DND-41 (cell line): Measurements from ENCODE around the gene ABCA8.
"Not testable (repeated sequence)": the region's sequence is repeated elsewhere in the genome, so short reads cannot be mapped to it uniquely, and the experiment has no call there.

Experiments
- ATAC-seq: fragments of 200-7000 bp; cut with Tn5 transposase; 3 replicates; pipeline ENCODE4 v1.9.1; 2021; ENCODE audit warnings: low read depth; ENCODE audit not compliant: insufficient read depth
- DNase-seq: peaks from one replicate; pipeline ENCODE4 v3.0.0-alpha.2; 2020
- H2AFZ ChIP-seq: 2 replicates; pipeline ENCODE4 v1.6.0; 2012; ENCODE audit warnings: low read depth, low read length
- H3K27ac ChIP-seq: 2 replicates; pipeline ENCODE4 v1.5.1; 2012; ENCODE audit warnings: low read length, inconsistent platforms
- H3K27me3 ChIP-seq: fragments of 200-600 bp; sonication (generic); 2 replicates; pipeline ENCODE4 v1.6.0; 2012; ENCODE audit warnings: low read length, mild to moderate bottlenecking, inconsistent platforms; ENCODE audit not compliant: insufficient read depth, poor library complexity
- H3K36me3 ChIP-seq: 2 replicates; pipeline ENCODE4 v1.5.1; 2012; ENCODE audit warnings: low read length, inconsistent platforms; ENCODE audit not compliant: insufficient read depth
- H3K4me1 ChIP-seq: 2 replicates; pipeline ENCODE4 v1.5.1; 2012; ENCODE audit warnings: mild to moderate bottlenecking, low read length; ENCODE audit not compliant: insufficient read depth
- H3K4me2 ChIP-seq: 2 replicates; pipeline ENCODE4 v1.6.0; 2012; ENCODE audit warnings: mild to moderate bottlenecking, moderate library complexity, low read length, inconsistent platforms; ENCODE audit not compliant: insufficient read depth
- H3K4me3 ChIP-seq, 2 experiments: fragments of 200-600 bp in 1 of 2; shearing (Covaris generic) in 1 of 2; 2 replicates each; pipeline ENCODE4 v1.5.1; 2012 to 2016; ENCODE audit warnings: inconsistent platforms in 2 of 2, low read length in 2 of 2, mild to moderate bottlenecking in 2 of 2, low read depth in 1 of 2, moderate library complexity in 1 of 2
- H3K79me2 ChIP-seq: 2 replicates; pipeline ENCODE4 v1.6.0; 2012; ENCODE audit warnings: low read length, inconsistent platforms; ENCODE audit not compliant: insufficient read depth
- H3K9ac ChIP-seq: 2 replicates; pipeline ENCODE4 v1.6.0; 2012; ENCODE audit warnings: low read depth, mild to moderate bottlenecking, inconsistent platforms, low read length, moderate library complexity
- H3K9me3 ChIP-seq: 2 replicates; pipeline ENCODE4 v1.5.1; 2012; ENCODE audit warnings: low read length, moderate library complexity, mild to moderate bottlenecking, inconsistent platforms; ENCODE audit not compliant: insufficient read depth, severe bottlenecking
- H4K20me1 ChIP-seq: 2 replicates; pipeline ENCODE4 v1.6.0; 2012; ENCODE audit warnings: low read length; ENCODE audit not compliant: insufficient read depth
- CTCF ChIP-seq: IDR thresholded peaks from 2 replicates; pipeline ENCODE4 v1.5.1; 2012; ENCODE audit warnings: borderline replicate concordance, low read length, moderate library complexity, mild to moderate bottlenecking; ENCODE audit not compliant: poor library complexity, severe bottlenecking; ENCODE audit errors: extremely low read depth
- EZH2 ChIP-seq: IDR thresholded peaks from 3 replicates; pipeline ENCODE4 v1.6.1; 2012; ENCODE audit warnings: borderline replicate concordance, low read depth, mild to moderate bottlenecking, moderate library complexity, low read length, inconsistent platforms; ENCODE audit not compliant: severe bottlenecking

The ABCA8 gene

GRCh38 chr17:68829211-68829610 is 126.0 kb downstream of the ABCA8 start:
- no peak overlapping the region for H3K27ac ChIP-seq
- H3K4me1 ChIP-seq: no peaks in the 10 kb centered on the region
- no peak overlapping the region for H2AFZ ChIP-seq
- ATAC-seq (no peak), DNase-seq (no peak)
- no peak for TF ChIP-seq EZH2
- TF ChIP-seq CTCF: no peak
- no peak overlapping the region for H3K4me3 ChIP-seq
- H3K9ac ChIP-seq: no peak overlapping the region
- H3K9me3 ChIP-seq: no peaks in the 10 kb centered on the region
- no peak overlapping the region for H3K4me2 ChIP-seq
- no peaks in the 10 kb centered on the region for H4K20me1 ChIP-seq
- no peaks in the 10 kb centered on the region for H3K36me3 ChIP-seq
- H3K79me2 ChIP-seq: no peaks in the 10 kb centered on the region
- H3K27me3 ChIP-seq: no peaks in the 10 kb centered on the region

GRCh38 chr17:68824707-68825106 is 130.5 kb downstream of the ABCA8 start:
- no peaks in the 10 kb centered on the region for H3K4me1 ChIP-seq
- H3K27me3 ChIP-seq: no peaks in the 10 kb centered on the region
- TF ChIP-seq EZH2: no peak
- no peak for TF ChIP-seq CTCF
- no peak overlapping the region for H2AFZ ChIP-seq
- H3K36me3 ChIP-seq: no peaks in the 10 kb centered on the region
- H3K9me3 ChIP-seq: no peaks in the 10 kb centered on the region
- H3K4me3 ChIP-seq: no peak overlapping the region
- no peak overlapping the region for H3K4me2 ChIP-seq
- H3K79me2 ChIP-seq: no peaks in the 10 kb centered on the region
- DNase-seq: no peak
- H4K20me1 ChIP-seq: no peaks in the 10 kb centered on the region
- ATAC-seq: no peak
- no peak overlapping the region for H3K27ac ChIP-seq
- H3K9ac ChIP-seq: no peak overlapping the region

GRCh38 chr17:68824185-68824584 is 131.0 kb downstream of the ABCA8 start:
- not testable (repeated sequence) for H3K79me2 ChIP-seq, H3K9me3 ChIP-seq, H3K4me2 ChIP-seq, H4K20me1 ChIP-seq, H3K27me3 ChIP-seq, H3K36me3 ChIP-seq, H3K4me1 ChIP-seq, H3K27ac ChIP-seq, H3K9ac ChIP-seq, H2AFZ ChIP-seq, ATAC-seq, H3K4me3 ChIP-seq, DNase-seq

- Histone ChIP-seq H3K4me1 (no peaks in the 10 kb centered on the region), H2AFZ (no peak overlapping the region), H3K9me3 (no peaks in the 10 kb centered on the region), H3K4me2 (no peak overlapping the region), H3K36me3 (no peaks in the 10 kb centered on the region), H3K27me3 (no peaks in the 10 kb centered on the region), H3K27ac (no peak overlapping the region), H3K9ac (no peak overlapping the region), H4K20me1 (no peaks in the 10 kb centered on the region), H3K4me3 (no peak overlapping the region), H3K79me2 (no peaks in the 10 kb centered on the region)
- TF ChIP-seq EZH2: no peak
- no peak for TF ChIP-seq CTCF
- DNase-seq (no peak), ATAC-seq (no peak)
Measured at GRCh38 chr17:68822719-68823289, 132.4 kb downstream of the ABCA8 start.
